CD4-positive, alpha-beta T cell (primary cell): ENCODE measurements around the gene TBC1D14. TPM values are rescaled to one million over a fixed set of nuclear protein-coding genes. Genes with fewer than 3 reads are reported as not detected.

ENCODE experiments used
- ATAC-seq: fragments of 200-7000 bp; cut with Tn5 transposase; one replicate; pipeline ENCODE4 v1.10.0; 2022; ENCODE audit warnings: mild to moderate bottlenecking; ENCODE audit not compliant: poor library complexity
- CTCF ChIA-PET: fragments of 350-600 bp; sonication (Branson Sonifier 250); formaldehyde crosslinking; loops from one replicate; lab custom pipeline; 2021; ENCODE audit warnings: antibody characterized with exemption, inconsistent platforms; lab: Charles Lee
- POLR2A ChIA-PET: fragments of 350-600 bp; sonication (Branson Sonifier 250); formaldehyde crosslinking; loops from one replicate; lab custom pipeline; 2021; ENCODE audit warnings: antibody characterized with exemption, inconsistent platforms; lab: Charles Lee
- DNase-seq, 14 experiments: peaks; one replicate each; pipeline ENCODE4 v3.0.0-alpha.2; 2013 to 2020; ENCODE audit warnings: mixed read lengths in 2 of 14
- H3K27ac ChIP-seq, 2 donors: one replicate each; pipeline versions ENCODE4 v1.5.1 to v1.7.0; 2013; ENCODE audit warnings: low read length in 2 of 2, low read depth in 1 of 2, mild to moderate bottlenecking in 1 of 2
- H3K27me3 ChIP-seq, 2 experiments: 1 replicate in 1 of 2; 2 replicates in 1 of 2; pipeline versions ENCODE4 v1.6.1 to v1.7.0; 2013; ENCODE audit warnings: low read length in 2 of 2, control low read depth in 1 of 2, mild to moderate bottlenecking in 1 of 2, moderate library complexity in 1 of 2; ENCODE audit not compliant: insufficient read depth in 2 of 2, control insufficient read depth in 1 of 2
- H3K36me3 ChIP-seq: one replicate; pipeline ENCODE4 v1.6.1; 2013; ENCODE audit warnings: low read length, control low read depth; ENCODE audit not compliant: insufficient read depth
- H3K4me1 ChIP-seq: one replicate; pipeline ENCODE4 v1.6.1; 2013; ENCODE audit warnings: low read length, control low read depth; ENCODE audit not compliant: insufficient read depth
- H3K4me3 ChIP-seq: one replicate; pipeline ENCODE4 v1.5.1; 2013; ENCODE audit warnings: mild to moderate bottlenecking, low read length, moderate library complexity
- H3K9me3 ChIP-seq, 2 experiments: 1 replicate in 1 of 2; 2 replicates in 1 of 2; pipeline versions ENCODE4 v1.6.1 to v1.7.0; 2013; ENCODE audit warnings: low read length in 2 of 2, mild to moderate bottlenecking in 2 of 2, control low read depth in 1 of 2, moderate library complexity in 1 of 2; ENCODE audit not compliant: control insufficient read depth in 1 of 2, insufficient read depth in 1 of 2
- H3K27ac Mint-ChIP-seq: one replicate; pipeline ENCODE4 v1.8.0; 2020; ENCODE audit warnings: mixed read lengths
- H3K27me3 Mint-ChIP-seq: one replicate; pipeline ENCODE4 v1.8.0; 2021; ENCODE audit warnings: mixed read lengths
- H3K36me3 Mint-ChIP-seq: one replicate; pipeline ENCODE4 v1.8.0; 2021; ENCODE audit warnings: low read depth, mixed read lengths
- H3K4me1 Mint-ChIP-seq: one replicate; pipeline ENCODE4 v1.8.0; 2021; ENCODE audit warnings: low read depth, mixed read lengths
- H3K4me3 Mint-ChIP-seq: one replicate; pipeline ENCODE4 v1.8.0; 2020; ENCODE audit warnings: mild to moderate bottlenecking, mixed read lengths
- H3K9me3 Mint-ChIP-seq: one replicate; pipeline ENCODE4 v1.8.0; 2020; ENCODE audit warnings: mixed read lengths
- CTCF ChIP-seq: fragments of 200-600 bp; IDR thresholded peaks from one replicate; pipeline ENCODE4 v1.8.0; 2022; ENCODE audit warnings: antibody characterized with exemption, mild to moderate bottlenecking
- intact Hi-C, 2 experiments: fragments of 100-400 bp; cut with DNase I in 1 of 2; cut with micrococcal nuclease in 1 of 2; formaldehyde crosslinking; loops; one replicate each; pipeline versions ENCODE4 v1.15.1 to v1.9.0; 2023 to 2025; cut with DNase I, micrococcal nuclease
- total RNA-seq, 174 experiments: library from RNA in 2 of 174; stranded (reverse) in 2 of 174; gene quantifications; one replicate each; pipeline ENCODE4 v1.2.3 and lab custom pipeline; 2021 to 2026

Gene TBC1D14
- total RNA-seq, 2 experiments from 2014 or later = 31.2 to 34.1 TPM

DNA sequence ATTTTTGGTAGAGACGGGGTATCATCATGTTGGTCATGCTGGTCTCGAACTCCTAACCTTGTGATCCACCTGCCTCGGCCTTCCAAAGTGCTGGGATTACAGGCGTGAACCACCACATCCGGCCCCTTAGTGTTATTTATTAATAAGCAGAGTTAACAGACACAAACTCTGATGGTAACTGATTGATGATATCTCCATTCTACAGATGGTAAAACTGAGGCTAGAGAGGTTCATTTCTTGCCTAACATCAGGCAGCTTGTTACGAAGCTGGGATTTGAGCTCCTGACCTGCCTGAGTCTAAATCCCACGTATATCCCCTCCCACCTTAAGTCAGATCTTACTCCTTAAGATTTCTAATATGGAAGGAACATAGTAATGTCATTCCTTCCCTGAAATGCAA lies 36.9 kb downstream of the TBC1D14 start:
- peaks cover 3% of the 10 kb centered on the region for H3K36me3 ChIP-seq
- H3K4me3 ChIP-seq = no peak overlapping the region
- no peaks in the 10 kb centered on the region for H3K9me3 ChIP-seq
- intact Hi-C loops = no loop called here
- H3K4me3 Mint-ChIP-seq = no peak overlapping the region
- ATAC-seq = no peak
- CTCF ChIA-PET = no interaction called here
- no peaks in the 10 kb centered on the region for H3K27me3 Mint-ChIP-seq
- peaks cover 59% of the 10 kb centered on the region for H3K4me1 ChIP-seq
- no peak overlapping the region for H3K27ac ChIP-seq
- no peak for DNase-seq
- peaks cover 6% of the 10 kb centered on the region for H3K36me3 Mint-ChIP-seq
- H3K27me3 ChIP-seq = no peaks in the 10 kb centered on the region
- no peak for TF ChIP-seq CTCF
- peaks cover 67% of the 10 kb centered on the region for H3K4me1 Mint-ChIP-seq
- H3K9me3 Mint-ChIP-seq = no peaks in the 10 kb centered on the region
- POLR2A ChIA-PET = no interaction called here
- H3K27ac Mint-ChIP-seq = no peak overlapping the region

DNA sequence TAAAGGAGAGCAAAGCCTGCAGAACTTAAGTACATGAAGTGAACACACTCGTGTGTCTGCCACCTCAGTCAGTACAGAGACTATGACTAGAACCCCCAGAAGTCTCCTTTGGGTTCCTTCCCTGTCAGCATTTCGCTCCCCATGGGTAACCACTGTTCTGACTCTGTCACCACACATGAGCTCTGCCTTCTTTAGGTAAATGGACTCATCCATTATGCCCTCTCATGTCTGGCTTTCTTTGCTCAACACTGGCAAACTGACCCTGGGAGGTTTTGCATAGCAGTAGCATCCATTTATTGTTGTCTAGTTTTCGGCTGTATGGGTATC lies 38.5 kb downstream of the TBC1D14 start:
- H3K36me3 ChIP-seq = peaks cover 3% of the 10 kb centered on the region
- intact Hi-C loops = no loop called here
- peaks cover 63% of the 10 kb centered on the region for H3K4me1 Mint-ChIP-seq
- H3K4me3 Mint-ChIP-seq = no peak overlapping the region
- H3K36me3 Mint-ChIP-seq = no peaks in the 10 kb centered on the region
- H3K9me3 Mint-ChIP-seq = no peaks in the 10 kb centered on the region
- no peak for DNase-seq
- no peak overlapping the region for H3K27ac ChIP-seq
- no peaks in the 10 kb centered on the region for H3K27me3 Mint-ChIP-seq
- POLR2A ChIA-PET = no interaction called here
- no peak for TF ChIP-seq CTCF
- no peak overlapping the region for H3K4me3 ChIP-seq
- H3K9me3 ChIP-seq = no peaks in the 10 kb centered on the region
- CTCF ChIA-PET = no interaction called here
- peaks cover 59% of the 10 kb centered on the region for H3K4me1 ChIP-seq
- no peaks in the 10 kb centered on the region for H3K27me3 ChIP-seq
- H3K27ac Mint-ChIP-seq = peak overlapping the region; percentile 30
- no peak for ATAC-seq

DNA sequence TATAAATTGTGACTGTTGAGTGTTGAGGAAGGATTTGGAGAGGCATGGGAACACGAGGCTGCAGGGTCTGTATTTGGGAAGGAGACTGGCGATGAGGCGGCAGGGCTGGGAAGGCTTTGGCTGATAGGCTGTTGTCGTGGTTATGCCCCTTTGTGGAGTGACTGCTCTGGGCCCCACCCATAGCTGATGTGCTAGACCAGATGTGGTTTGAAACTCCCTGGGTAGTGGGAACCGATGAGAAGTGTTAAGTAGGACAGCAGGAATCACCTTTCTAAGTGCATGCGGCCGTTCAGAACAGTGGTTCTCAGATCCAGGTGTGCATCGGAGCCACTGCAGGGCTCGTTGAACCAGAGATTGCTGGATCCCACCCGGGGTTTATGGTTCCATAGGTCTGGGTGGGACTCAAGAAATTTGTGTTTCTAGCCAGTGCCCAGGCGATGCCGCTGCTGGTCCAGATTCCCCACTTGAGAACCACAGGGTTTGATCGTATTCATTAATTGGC lies 42.3 kb downstream of the TBC1D14 start:
- ATAC-seq (no peak), DNase-seq (peak in 4 of 14 experiments; percentile 22 to 50 (median 28))
- Histone ChIP-seq H3K4me3 (no peak overlapping the region), H3K27ac (no peak overlapping the region), H3K4me1 (peaks cover 58% of the 10 kb centered on the region), H3K9me3 (no peaks in the 10 kb centered on the region), H3K36me3 (no peaks in the 10 kb centered on the region), H3K27me3 (no peaks in the 10 kb centered on the region)
- no peak overlapping the region for H3K4me3 Mint-ChIP-seq
- peaks cover 6% of the 10 kb centered on the region for H3K36me3 Mint-ChIP-seq
- TF ChIP-seq CTCF = no peak
- intact Hi-C loops = no loop called here
- ChIA-PET POLR2A (interaction anchor here (2.7 kb wide), 1 partner anchor 9 kb away, joined by 10 read pairs; no protein-coding TSS in a partner anchor), CTCF (no interaction called here)
- no peaks in the 10 kb centered on the region for H3K9me3 Mint-ChIP-seq
- no peaks in the 10 kb centered on the region for H3K27me3 Mint-ChIP-seq
- H3K27ac Mint-ChIP-seq = no peak overlapping the region
- peaks cover 47% of the 10 kb centered on the region for H3K4me1 Mint-ChIP-seq
